OCI-LY3 (cell line): ENCODE data around the gene GULP1.

Experiments used
- CTCF ChIP-seq: fragments of 200-600, 300-600 bp; sonication (generic); IDR thresholded peaks from 2 replicates; pipeline ENCODE4 v1.5.1; 2014; ENCODE audit warnings: antibody characterized with exemption, low read length, low read depth
- EZH2phosphoT487 ChIP-seq: fragments of 200-600 bp; shearing (Covaris generic); IDR thresholded peaks from 2 replicates; pipeline ENCODE4 v1.6.1; 2018; ENCODE audit warnings: antibody characterized with exemption, mixed run types, low read depth

DNA sequence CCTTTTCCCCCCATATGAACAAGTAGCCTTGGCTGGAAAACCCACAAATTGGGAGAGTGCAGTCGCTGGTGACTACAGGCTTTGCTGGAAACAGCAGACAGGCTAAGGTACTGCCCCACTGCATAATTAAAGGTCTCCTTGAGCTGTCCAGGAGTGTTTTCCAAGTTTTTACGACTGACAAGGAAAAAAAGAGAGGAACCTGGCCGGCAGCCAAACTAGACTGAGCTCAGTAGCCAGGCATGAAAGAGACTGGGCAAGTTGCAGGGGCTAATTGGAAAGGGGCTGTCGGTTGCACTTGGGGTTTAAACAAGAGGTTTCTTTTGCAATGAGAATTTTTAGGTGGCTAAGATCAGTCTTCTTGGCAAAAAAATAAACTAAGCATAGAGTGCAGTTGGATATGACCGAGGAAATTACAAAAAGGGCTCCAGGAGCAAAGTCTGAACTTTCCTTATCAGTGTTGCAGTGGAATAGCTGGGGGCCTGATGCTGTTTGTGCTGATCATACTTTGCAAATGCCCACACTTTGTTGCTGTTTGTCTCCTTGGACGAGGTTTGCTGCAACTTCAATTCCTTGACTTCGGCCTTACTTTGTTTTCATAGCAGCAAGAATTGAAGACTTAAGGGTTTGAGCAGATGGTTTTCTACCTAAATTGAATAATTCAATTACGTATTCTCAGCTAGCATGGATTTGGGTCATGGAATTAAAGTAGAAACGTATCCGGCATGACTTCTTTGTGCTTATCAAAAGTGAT is 2.1 kb downstream of the GULP1 start:
- TF ChIP-seq CTCF (no peak), EZH2phosphoT487 (no peak)
